Measurements from ENCODE around the gene MOGAT3. TPM values are rescaled to one million over a fixed set of nuclear protein-coding genes. Genes with fewer than 3 reads are reported as not detected.

The MOGAT3 gene
- total RNA-seq, 2 experiments from 2014 or later, result not detected

GRCh38 chr7:101156277-101156676 lies 44.6 kb downstream of the MOGAT3 start:
- ChIA-PET CTCF (interaction anchor here (0.6 to 3.7 kb wide), 6 partner anchors 9 to 978 kb away, joined by 3 to 12 read pairs (median 3); partner anchors contain the start of gene VGF), POLR2A (interaction anchor here (0.7 kb wide), 1 partner anchor 267 kb away, joined by 6 read pairs; the partner anchor contains the start of gene UFSP1)

GRCh38 chr7:101155303-101155702 lies 45.5 kb downstream of the MOGAT3 start:
- CTCF ChIA-PET, result interaction anchor here (0.7 to 1.3 kb wide), 4 partner anchors 10 to 558 kb away, joined by 3 to 5 read pairs (median 3); partner anchors contain the start of gene VGF
- POLR2A ChIA-PET, result interaction anchor here (0.6 kb wide), 1 partner anchor 23 kb away, joined by 3 read pairs; no protein-coding TSS in a partner anchor

- CTCF ChIA-PET, result interaction anchor here (0.7 to 1.3 kb wide), 3 partner anchors 17 to 559 kb away, joined by 3 to 5 read pairs (median 3); no protein-coding TSS in a partner anchor
Observed at GRCh38 chr7:101154693-101155102, 46.1 kb downstream of the MOGAT3 start.

GRCh38 chr7:101153969-101154692 lies 46.7 kb downstream of the MOGAT3 start, which contains the start of gene AP1S1:
AP1S1 (plus strand) TSS chr7:101154476; CDS start chr7:101154515, 39 bp downstream.
- POLR2A ChIA-PET, result no interaction called here
- CTCF ChIA-PET, result interaction anchor here (0.8 to 1.2 kb wide), 3 partner anchors 10 to 38 kb away, joined by 3 to 4 read pairs (median 3); no protein-coding TSS in a partner anchor

More at GRCh38 chr7:101154693-101155102, 46.1 kb downstream of the MOGAT3 start:
- POLR2A ChIA-PET, result no interaction called here

GRCh38 chr7:101151908-101152651 lies 48.8 kb downstream of the MOGAT3 start:
- ChIA-PET POLR2A (no interaction called here), CTCF (interaction anchor here (0.9 to 2.0 kb wide), 2 partner anchors 8 to 40 kb away, joined by 4 read pairs; no protein-coding TSS in a partner anchor)

Other genes with a start within 250 kb of the MOGAT3 start
- gene MUC12, start 231.5 kb downstream of the MOGAT3 start, total RNA-seq, result under 1 TPM in 1 of 2 experiments, not detected in 1; 0.44 TPM
- gene MUC17, start 181.0 kb downstream of the MOGAT3 start, total RNA-seq, result not detected
- 10 to 100 TPM; 28.5 to 28.8 TPM for gene TRIM56, start 115.6 kb downstream of the MOGAT3 start, total RNA-seq
- under 1 TPM; 0.17 to 0.19 TPM for gene SERPINE1, start 73.9 kb downstream of the MOGAT3 start, total RNA-seq
- gene AP1S1, start 46.6 kb downstream of the MOGAT3 start, total RNA-seq, result 10 to 100 TPM; 42.7 to 45.0 TPM
- under 1 TPM; 0.08 to 0.17 TPM for gene VGF, start 35.5 kb downstream of the MOGAT3 start, total RNA-seq
- gene NAT16, start 20.7 kb downstream of the MOGAT3 start, total RNA-seq, result not detected
- gene PLOD3, start 16.5 kb upstream of the MOGAT3 start, total RNA-seq, result 10 to 100 TPM; 45.7 to 47.1 TPM
- gene ZNHIT1, start 17.1 kb upstream of the MOGAT3 start, total RNA-seq, result 10 to 100 TPM; 46.7 to 52.7 TPM
- gene CLDN15, start 36.8 kb upstream of the MOGAT3 start, total RNA-seq, result 10 to 100 TPM; 17.6 to 18.8 TPM
- 100 to 1,000 TPM; 128 to 129 TPM for gene FIS1, start 44.0 kb upstream of the MOGAT3 start, total RNA-seq
- 10 to 100 TPM; 10.5 to 11.6 TPM for gene IFT22, start 120.8 kb upstream of the MOGAT3 start, total RNA-seq
- not detected for gene COL26A1, start 161.8 kb upstream of the MOGAT3 start, total RNA-seq

All from activated CD8-positive, alpha-beta memory T cell treated with anti-CD3 and anti-CD28 coated beads for 36 hours (primary cell).